ENCODE results near the gene PEA15.

The PEA15 gene

GRCh38 chr1:160205242-160206035 lies at the start of gene PEA15:
TSS of gene PEA15 (plus strand) at chr1:160205384. CDS start at chr1:160211545, 6,161 bp downstream.
- Mint-ChIP-seq H3K27ac (peak within 1 kb of the TSS; percentile 22), H3K4me1 (peaks cover 30% of the 10 kb centered on the region), H3K9me3 (no peaks in the 10 kb centered on the region), H3K27me3 (no peaks in the 10 kb centered on the region), H3K4me3 (peak within 1 kb of the TSS; percentile 88), H3K36me3 (no peaks in the 10 kb centered on the region)
- CTCF ChIA-PET: interaction anchor here (0.6 to 1.3 kb wide), 2 partner anchors 13 to 47 kb away, joined by 3 read pairs; no protein-coding TSS in a partner anchor
- peak; percentile 77 for DNase-seq

- no peaks in the 10 kb centered on the region for H3K4me1 Mint-ChIP-seq
- DNase-seq: no peak
- H3K9me3 Mint-ChIP-seq: no peaks in the 10 kb centered on the region
- H3K36me3 Mint-ChIP-seq: no peaks in the 10 kb centered on the region
- no peak overlapping the region for H3K27ac Mint-ChIP-seq
- H3K4me3 Mint-ChIP-seq: no peak overlapping the region
- H3K27me3 Mint-ChIP-seq: peaks cover 42% of the 10 kb centered on the region
- CTCF ChIA-PET: interaction anchor here (1.1 kb wide), 1 partner anchor 36 kb away, joined by 4 read pairs; no protein-coding TSS in a partner anchor
Observed at GRCh38 chr1:160156361-160156760, 48.8 kb upstream of the PEA15 start.

GRCh38 chr1:160157174-160157573 lies 48.0 kb upstream of the PEA15 start:
- H3K36me3 Mint-ChIP-seq: no peaks in the 10 kb centered on the region
- peaks cover 38% of the 10 kb centered on the region for H3K27me3 Mint-ChIP-seq
- no peaks in the 10 kb centered on the region for H3K4me1 Mint-ChIP-seq
- DNase-seq: no peak
- H3K27ac Mint-ChIP-seq: no peak overlapping the region
- H3K4me3 Mint-ChIP-seq: no peak overlapping the region
- H3K9me3 Mint-ChIP-seq: no peaks in the 10 kb centered on the region
- CTCF ChIA-PET: no interaction called here

- Mint-ChIP-seq H3K9me3 (no peaks in the 10 kb centered on the region), H3K36me3 (no peaks in the 10 kb centered on the region), H3K27ac (no peak overlapping the region), H3K4me3 (no peak overlapping the region), H3K27me3 (peaks cover 35% of the 10 kb centered on the region), H3K4me1 (no peaks in the 10 kb centered on the region)
- CTCF ChIA-PET: interaction anchor here (1.8 kb wide), 1 partner anchor 94 kb away, joined by 7 read pairs; no protein-coding TSS in a partner anchor
- DNase-seq: no peak
Observed at GRCh38 chr1:160158031-160158430, 47.2 kb upstream of the PEA15 start.

GRCh38 chr1:160158534-160158933 lies 46.6 kb upstream of the PEA15 start:
- no peaks in the 10 kb centered on the region for H3K36me3 Mint-ChIP-seq
- no peak for DNase-seq
- no peak overlapping the region for H3K4me3 Mint-ChIP-seq
- H3K9me3 Mint-ChIP-seq: no peaks in the 10 kb centered on the region
- no peaks in the 10 kb centered on the region for H3K4me1 Mint-ChIP-seq
- CTCF ChIA-PET: interaction anchor here (1.4 to 1.8 kb wide), 3 partner anchors 35 to 218 kb away, joined by 3 to 7 read pairs (median 5); no protein-coding TSS in a partner anchor
- no peak overlapping the region for H3K27ac Mint-ChIP-seq
- peaks cover 34% of the 10 kb centered on the region for H3K27me3 Mint-ChIP-seq

GRCh38 chr1:160159846-160160245 lies 45.3 kb upstream of the PEA15 start:
- no peak for DNase-seq
- Mint-ChIP-seq H3K4me1 (no peaks in the 10 kb centered on the region), H3K4me3 (no peak overlapping the region), H3K36me3 (no peaks in the 10 kb centered on the region), H3K27ac (no peak overlapping the region), H3K9me3 (no peaks in the 10 kb centered on the region), H3K27me3 (peaks cover 37% of the 10 kb centered on the region)
- CTCF ChIA-PET: interaction anchor here (0.5 to 1.8 kb wide), 5 partner anchors 21 to 217 kb away, joined by 3 to 7 read pairs (median 3); no protein-coding TSS in a partner anchor

- Mint-ChIP-seq H3K9me3 (no peaks in the 10 kb centered on the region), H3K27ac (no peak overlapping the region), H3K4me1 (no peaks in the 10 kb centered on the region), H3K4me3 (no peak overlapping the region), H3K27me3 (peaks cover 46% of the 10 kb centered on the region), H3K36me3 (no peaks in the 10 kb centered on the region)
- CTCF ChIA-PET: interaction anchor here (0.9 kb wide), 1 partner anchor 57 kb away, joined by 3 read pairs; no protein-coding TSS in a partner anchor
- no peak for DNase-seq
Observed at GRCh38 chr1:160161965-160162705, 43.0 kb upstream of the PEA15 start.

GRCh38 chr1:160162931-160163330 lies 42.3 kb upstream of the PEA15 start:
- no peak for DNase-seq
- CTCF ChIA-PET: no interaction called here
- Mint-ChIP-seq H3K9me3 (no peaks in the 10 kb centered on the region), H3K36me3 (no peaks in the 10 kb centered on the region), H3K4me1 (no peaks in the 10 kb centered on the region), H3K27me3 (peaks cover 52% of the 10 kb centered on the region), H3K4me3 (no peak overlapping the region), H3K27ac (no peak overlapping the region)

GRCh38 chr1:160163615-160164014 lies 41.6 kb upstream of the PEA15 start:
- Mint-ChIP-seq H3K9me3 (no peaks in the 10 kb centered on the region), H3K36me3 (no peaks in the 10 kb centered on the region), H3K4me1 (no peaks in the 10 kb centered on the region), H3K4me3 (no peak overlapping the region), H3K27me3 (peaks cover 47% of the 10 kb centered on the region), H3K27ac (no peak overlapping the region)
- CTCF ChIA-PET: no interaction called here
- no peak for DNase-seq

- no peak overlapping the region for H3K27ac Mint-ChIP-seq
- no peaks in the 10 kb centered on the region for H3K36me3 Mint-ChIP-seq
- no peak for DNase-seq
- peaks cover 45% of the 10 kb centered on the region for H3K27me3 Mint-ChIP-seq
- H3K4me1 Mint-ChIP-seq: peaks cover under 1% of the 10 kb centered on the region
- no peaks in the 10 kb centered on the region for H3K9me3 Mint-ChIP-seq
- CTCF ChIA-PET: no interaction called here
- no peak overlapping the region for H3K4me3 Mint-ChIP-seq
Observed at GRCh38 chr1:160164121-160164520, 41.1 kb upstream of the PEA15 start.

GRCh38 chr1:160166166-160166868 lies 38.9 kb upstream of the PEA15 start:
- no peak for DNase-seq
- no peak overlapping the region for H3K27ac Mint-ChIP-seq
- H3K27me3 Mint-ChIP-seq: peaks cover 51% of the 10 kb centered on the region
- H3K36me3 Mint-ChIP-seq: no peaks in the 10 kb centered on the region
- no peak overlapping the region for H3K4me3 Mint-ChIP-seq
- H3K4me1 Mint-ChIP-seq: peaks cover 8% of the 10 kb centered on the region
- CTCF ChIA-PET: no interaction called here
- no peaks in the 10 kb centered on the region for H3K9me3 Mint-ChIP-seq

- peaks cover 52% of the 10 kb centered on the region for H3K27me3 Mint-ChIP-seq
- H3K9me3 Mint-ChIP-seq: no peaks in the 10 kb centered on the region
- H3K27ac Mint-ChIP-seq: no peak overlapping the region
- no peak overlapping the region for H3K4me3 Mint-ChIP-seq
- H3K36me3 Mint-ChIP-seq: no peaks in the 10 kb centered on the region
- peaks cover 8% of the 10 kb centered on the region for H3K4me1 Mint-ChIP-seq
- CTCF ChIA-PET: interaction anchor here (1.1 kb wide), 1 partner anchor 85 kb away, joined by 3 read pairs; no protein-coding TSS in a partner anchor
- no peak for DNase-seq
Observed at GRCh38 chr1:160167056-160167455, 38.1 kb upstream of the PEA15 start.

- peaks cover 8% of the 10 kb centered on the region for H3K4me1 Mint-ChIP-seq
- no peak for DNase-seq
- H3K36me3 Mint-ChIP-seq: no peaks in the 10 kb centered on the region
- H3K27me3 Mint-ChIP-seq: peaks cover 56% of the 10 kb centered on the region
- no peak overlapping the region for H3K4me3 Mint-ChIP-seq
- H3K9me3 Mint-ChIP-seq: no peaks in the 10 kb centered on the region
- H3K27ac Mint-ChIP-seq: no peak overlapping the region
- CTCF ChIA-PET: interaction anchor here (1.1 to 1.9 kb wide), 2 partner anchors 85 to 209 kb away, joined by 3 to 6 read pairs; no protein-coding TSS in a partner anchor
Observed at GRCh38 chr1:160167580-160167979, 37.6 kb upstream of the PEA15 start.

- Mint-ChIP-seq H3K4me1 (peaks cover 8% of the 10 kb centered on the region), H3K27me3 (peaks cover 61% of the 10 kb centered on the region), H3K27ac (no peak overlapping the region), H3K9me3 (no peaks in the 10 kb centered on the region), H3K36me3 (no peaks in the 10 kb centered on the region), H3K4me3 (no peak overlapping the region)
- no peak for DNase-seq
- CTCF ChIA-PET: interaction anchor here (1.1 to 1.9 kb wide), 2 partner anchors 84 to 209 kb away, joined by 3 to 6 read pairs; no protein-coding TSS in a partner anchor
Observed at GRCh38 chr1:160168016-160168415, 37.2 kb upstream of the PEA15 start.

Measured in activated naive CD4-positive, alpha-beta T cell treated with anti-CD3 and anti-CD28 coated beads, Interleukin-2, amount 10 ng/mL, durations not matched to agents 7 days and 5 days (primary cell).